Posterior vena cava (tissue), 2 donors: ENCODE data around the gene CDH12. TPM values are rescaled to one million over a fixed set of nuclear protein-coding genes. Genes with fewer than 3 reads are reported as not detected.
"Not testable (repeated sequence)": the region's sequence is repeated elsewhere in the genome, so short reads cannot be mapped to it uniquely, and the experiment has no call there.

Experiments used
- DNase-seq: peaks from one replicate; pipeline ENCODE4 v3.0.0-alpha.2; 2020; ENCODE audit warnings: low spot score
- intact Hi-C, 2 donors: fragments of 100-400 bp; cut with DNase I; formaldehyde crosslinking; loops; one replicate each; pipeline versions ENCODE4 v1.14.1 to v1.14.2; 2022 to 2023
- total RNA-seq, 2 donors: library from RNA; stranded (reverse); fragmentation: NEBNext Ultra II Directional; extraction: Animal tissue kit (Norgen Biotek cat#: 25700); gene quantifications; one replicate each; pipeline ENCODE4 v1.2.1, GENCODE V29; 2021
- donor health status: DM: yes; HTN: yes; CAD: no.
- donor health status: DM: yes; HTN: yes; CAD: no.

The CDH12 gene
- total RNA-seq, 2 donors from 2014 or later: not detected

DNA sequence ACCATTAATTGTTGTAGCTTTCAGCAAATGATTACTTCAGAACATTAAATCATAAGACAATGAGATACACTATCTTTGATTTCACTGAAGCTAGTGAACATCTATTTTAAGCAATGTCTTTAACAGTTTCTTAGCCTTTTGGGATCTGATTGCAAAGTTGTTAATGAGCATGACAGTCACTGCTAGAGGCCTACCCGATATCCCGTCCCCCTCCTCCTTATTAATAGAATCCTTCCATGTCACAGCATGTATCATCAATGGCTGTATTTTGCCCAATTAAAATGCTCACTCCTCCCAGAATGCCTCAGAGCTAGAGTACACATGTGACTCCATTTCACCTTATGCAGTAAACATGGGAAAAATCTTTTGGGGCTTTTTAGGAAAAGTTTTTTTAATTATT lies 852.0 kb downstream of the CDH12 start:
- DNase-seq, intact Hi-C loops: not testable (repeated sequence)

DNA sequence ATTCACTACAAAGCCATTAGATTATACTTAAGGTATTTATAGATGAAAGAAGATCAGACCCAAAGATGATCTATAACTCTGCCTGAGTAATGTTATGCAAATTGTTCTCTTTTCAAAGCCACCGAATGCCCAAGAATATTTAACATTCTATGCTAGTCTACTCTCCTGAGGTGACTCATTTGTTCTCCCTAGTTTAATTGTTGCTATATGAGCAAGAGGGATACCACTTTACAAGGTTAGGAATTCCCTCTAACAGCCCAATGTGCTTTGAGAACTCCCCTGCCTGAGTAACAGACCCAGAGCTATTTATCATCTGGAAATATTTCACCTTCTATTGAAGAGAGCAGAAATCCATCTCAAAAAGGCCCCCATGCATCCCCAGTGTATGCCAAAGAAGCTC lies 867.3 kb downstream of the CDH12 start:
- intact Hi-C loops, DNase-seq: not testable (repeated sequence)

DNA sequence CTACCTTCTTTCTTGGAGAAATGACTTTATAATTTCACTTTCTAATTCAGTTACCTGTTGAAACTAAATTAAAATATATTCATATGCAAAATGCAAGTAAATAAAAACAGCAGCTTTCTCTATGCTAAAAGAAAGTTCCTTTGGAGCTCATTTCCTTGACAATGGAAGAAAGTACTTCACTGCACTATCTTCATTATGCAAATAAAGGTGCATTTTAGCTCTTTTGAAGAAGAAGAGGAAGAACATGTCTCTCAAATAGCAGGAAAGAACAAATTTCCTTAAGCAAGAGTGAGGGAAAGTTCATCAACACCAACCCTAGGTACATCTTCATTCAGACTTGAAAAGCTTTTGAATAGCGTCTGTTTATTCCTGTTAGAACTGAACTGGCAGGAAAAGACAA lies 901.6 kb downstream of the CDH12 start:
- intact Hi-C loops, DNase-seq: not testable (repeated sequence)

DNA sequence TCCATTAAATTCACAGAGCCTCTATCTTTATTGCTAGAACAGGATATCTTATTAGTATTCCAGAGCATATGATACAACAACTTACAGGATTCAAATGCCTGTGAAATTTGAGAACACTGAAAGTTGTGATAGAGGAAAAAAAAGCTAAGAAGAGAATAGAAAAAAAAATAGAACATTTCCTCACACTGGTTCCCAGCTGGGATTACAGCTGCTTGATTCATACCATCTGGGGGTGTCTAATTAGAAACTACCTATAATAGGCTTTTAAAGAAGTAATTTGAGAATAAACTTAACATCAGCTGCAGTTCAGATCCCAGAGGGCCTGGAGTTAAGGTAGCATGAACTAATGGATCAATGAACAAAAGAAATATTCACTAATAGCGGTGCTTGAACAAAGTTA lies 922.0 kb downstream of the CDH12 start:
- intact Hi-C loops: no loop called here
- no peak for DNase-seq

DNA sequence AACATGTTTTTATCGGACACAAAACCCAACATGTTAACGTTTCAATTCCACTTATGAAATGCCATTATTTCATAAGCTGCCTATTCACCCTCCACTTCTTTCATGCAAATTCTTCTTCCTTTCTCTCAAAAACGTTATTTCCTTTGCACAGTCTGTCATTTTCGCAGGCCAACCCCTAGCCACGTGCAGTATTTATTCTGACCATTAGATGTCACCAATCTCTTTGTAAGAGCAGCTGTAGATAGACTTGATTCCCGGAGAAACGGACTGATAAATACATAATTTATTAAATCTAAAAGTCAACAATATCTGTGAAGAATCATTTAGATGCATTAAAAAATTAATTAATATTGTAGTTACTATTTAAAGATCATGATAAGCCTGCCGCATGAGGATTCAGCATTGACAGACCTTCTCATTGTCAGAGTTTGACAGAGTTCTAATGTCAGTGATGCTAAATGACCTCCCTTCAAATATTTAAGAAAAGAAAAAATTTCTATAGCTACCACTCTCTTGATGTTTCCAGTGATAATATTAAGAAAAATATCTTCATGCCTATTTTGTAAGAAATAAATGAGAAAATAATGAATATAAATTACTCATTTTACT lies 933.6 kb downstream of the CDH12 start:
- intact Hi-C loops: no loop called here
- no peak for DNase-seq

DNA sequence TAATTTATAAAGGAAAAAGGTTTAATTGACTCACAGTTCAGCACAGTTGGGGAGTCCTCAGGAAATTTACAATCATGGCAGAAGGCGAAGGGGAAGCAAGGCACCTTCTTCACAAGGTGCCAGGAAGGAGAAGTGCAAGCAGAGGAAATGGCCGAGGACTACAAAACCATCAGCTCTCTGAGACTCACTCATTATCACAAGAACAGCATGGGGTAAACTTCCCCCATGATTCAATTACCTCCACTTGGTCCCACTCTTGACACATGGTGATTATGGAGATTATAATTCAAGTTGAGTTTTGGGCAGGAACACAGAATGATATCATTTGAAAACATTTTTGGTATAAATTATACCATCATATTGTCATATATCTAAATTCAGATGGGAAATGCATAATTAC lies 934.7 kb downstream of the CDH12 start:
- no peak for DNase-seq
- intact Hi-C loops: no loop called here

DNA sequence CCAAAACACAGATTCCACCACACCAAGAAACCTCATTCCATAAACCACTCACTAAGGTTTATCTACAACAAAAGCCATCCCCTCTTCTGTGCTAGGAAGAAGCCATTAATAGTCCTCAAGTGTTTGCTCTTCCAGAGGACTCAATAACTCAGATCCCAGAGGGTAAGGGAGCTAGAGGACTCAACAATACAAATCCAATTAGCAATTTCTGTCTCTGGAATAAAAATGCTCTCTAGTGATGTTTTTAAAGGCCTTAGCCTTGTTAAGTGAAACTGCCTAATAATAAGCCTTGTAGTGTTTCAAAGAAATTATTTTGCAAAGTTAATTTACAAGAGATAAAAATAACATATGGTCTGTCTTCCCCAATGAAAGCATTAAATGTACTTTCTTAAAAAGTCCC lies 942.4 kb downstream of the CDH12 start:
- intact Hi-C loops: no loop called here
- DNase-seq: no peak

DNA sequence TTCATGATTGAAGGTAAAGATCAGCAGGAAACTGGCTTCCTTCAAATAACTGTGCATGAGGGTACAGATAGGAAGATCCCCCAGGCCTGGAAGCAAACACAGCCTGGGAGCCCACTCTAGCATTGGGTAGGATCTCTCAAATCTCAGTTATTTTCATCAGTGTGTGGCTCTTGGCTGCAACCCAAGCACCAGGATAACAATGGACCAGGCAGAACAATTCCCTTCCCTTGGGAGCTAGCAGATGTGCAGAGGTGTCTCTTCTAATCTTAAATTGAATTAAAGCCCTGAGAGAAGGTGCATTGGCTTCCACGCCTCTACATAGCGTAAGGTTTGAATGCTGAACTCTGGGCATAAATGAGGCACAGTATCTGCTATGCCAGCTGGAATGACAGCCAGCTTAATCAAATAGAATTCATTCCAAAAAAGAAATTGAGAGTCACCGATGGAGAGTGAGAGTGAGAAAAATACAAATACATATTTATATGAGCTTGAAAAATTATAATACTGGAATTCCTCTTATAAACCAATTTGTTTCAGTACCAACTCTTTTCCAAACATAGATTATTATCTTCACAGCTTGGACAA lies 957.3 kb downstream of the CDH12 start:
- intact Hi-C loops: no loop called here
- no peak for DNase-seq

DNA sequence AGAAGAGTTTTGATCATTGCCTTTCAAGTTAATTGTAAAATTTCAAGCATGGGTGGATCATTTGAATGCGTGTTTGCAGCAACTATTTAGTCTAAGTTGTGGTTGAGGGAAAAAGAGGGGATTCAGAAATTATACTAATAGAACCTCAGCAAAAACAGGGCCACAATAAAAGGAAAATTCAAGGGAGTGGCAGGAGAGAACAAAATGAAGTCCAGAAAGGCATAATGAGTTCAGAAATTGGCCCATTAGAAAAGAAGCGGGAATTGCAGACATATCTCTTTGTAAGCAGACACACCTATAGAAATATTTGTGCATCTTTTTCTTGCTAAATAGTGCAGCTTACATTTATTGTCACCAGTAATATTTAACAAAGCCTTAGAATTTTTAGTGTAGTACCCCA lies 960.0 kb downstream of the CDH12 start:
- intact Hi-C loops: no loop called here
- no peak for DNase-seq

DNA sequence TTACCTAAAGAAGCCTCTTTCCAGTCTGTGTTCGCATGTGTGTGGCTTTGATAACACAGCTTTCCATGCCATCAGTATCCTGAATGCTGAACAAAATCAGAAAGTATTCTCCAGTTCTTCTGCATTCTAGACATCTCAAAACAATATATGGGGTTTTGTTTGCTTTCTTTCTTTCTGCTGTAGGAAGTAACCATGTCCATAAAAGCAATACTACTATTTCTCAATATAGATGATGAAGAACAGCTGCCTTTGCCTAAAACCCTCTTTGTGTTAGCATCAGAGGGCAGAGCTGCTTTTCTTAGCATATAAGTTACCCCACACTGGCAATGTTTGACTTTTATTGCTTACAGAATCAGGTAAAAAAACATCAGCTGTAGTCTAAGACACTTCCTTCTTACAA lies 963.6 kb downstream of the CDH12 start:
- DNase-seq: no peak
- intact Hi-C loops: no loop called here

DNA sequence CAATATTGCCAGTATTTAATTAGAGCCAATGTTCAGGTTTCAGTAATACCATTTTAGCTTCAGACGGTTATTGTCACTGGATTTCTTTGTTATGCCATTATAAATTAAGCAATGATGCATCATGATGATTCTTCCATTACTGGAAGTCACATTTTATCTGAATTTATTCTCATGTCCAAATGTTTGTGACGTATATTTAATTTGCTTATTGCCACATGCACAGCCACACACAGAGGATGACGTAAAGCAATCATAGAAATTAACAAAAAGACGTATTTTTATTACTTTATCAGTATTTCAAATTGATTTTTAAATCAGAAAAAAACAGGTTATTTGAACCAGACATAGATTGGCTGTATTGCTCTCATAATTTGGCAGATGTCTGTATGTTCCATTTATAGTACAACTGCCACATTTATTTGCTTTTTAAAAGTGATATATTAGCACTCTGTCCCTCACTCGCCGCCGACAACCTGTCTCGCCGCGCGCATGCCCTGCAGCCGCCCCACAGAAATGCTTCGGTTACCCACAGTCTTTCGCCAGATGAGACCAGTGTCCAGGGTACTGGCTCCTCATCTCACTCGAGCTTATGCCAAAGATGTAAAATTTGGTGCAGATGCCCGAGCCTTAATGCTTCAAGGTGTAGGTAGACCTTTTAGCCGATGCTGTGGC lies 970.9 kb downstream of the CDH12 start:
- no peak for DNase-seq
- intact Hi-C loops: no loop called here

DNA sequence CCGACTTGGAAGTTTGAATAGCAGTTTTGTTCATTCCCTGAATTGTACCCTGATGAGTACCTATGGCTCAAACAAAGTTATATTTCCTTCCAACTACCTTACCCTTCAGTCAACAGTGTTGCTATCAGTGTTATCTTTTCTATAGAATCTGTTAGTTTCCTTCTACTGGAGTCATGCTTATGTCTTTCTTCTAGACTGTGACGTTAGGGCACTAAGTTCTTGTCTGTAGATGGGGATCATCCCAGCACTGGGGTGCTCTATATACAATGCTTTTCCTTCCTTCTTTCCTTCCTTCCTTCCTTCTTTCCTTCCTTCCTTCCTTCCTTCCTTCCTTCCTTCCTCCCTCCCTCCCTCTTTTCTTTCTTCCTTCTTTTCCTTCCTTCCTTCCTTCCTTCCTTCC lies 973.0 kb downstream of the CDH12 start:
- intact Hi-C loops: no loop called here
- no peak for DNase-seq

DNA sequence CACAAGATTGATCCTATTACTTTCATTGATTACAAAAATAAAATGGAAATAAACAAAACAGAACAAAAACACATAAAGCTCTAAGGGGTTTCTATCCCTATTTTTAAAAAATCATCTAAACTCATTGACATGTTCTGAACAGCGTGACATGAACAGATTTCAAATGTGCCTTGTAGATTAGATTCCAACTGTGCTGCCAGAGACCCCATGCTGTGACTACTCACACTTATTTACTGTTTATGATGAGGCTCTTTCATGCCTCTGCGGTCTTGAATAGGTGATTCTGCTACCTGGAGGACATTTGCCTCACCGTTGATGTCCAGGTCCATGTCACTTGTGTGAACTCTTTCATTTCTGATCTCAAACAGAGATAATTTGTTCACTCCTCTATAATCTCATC lies 990.2 kb downstream of the CDH12 start:
- no peak for DNase-seq
- intact Hi-C loops: no loop called here

DNA sequence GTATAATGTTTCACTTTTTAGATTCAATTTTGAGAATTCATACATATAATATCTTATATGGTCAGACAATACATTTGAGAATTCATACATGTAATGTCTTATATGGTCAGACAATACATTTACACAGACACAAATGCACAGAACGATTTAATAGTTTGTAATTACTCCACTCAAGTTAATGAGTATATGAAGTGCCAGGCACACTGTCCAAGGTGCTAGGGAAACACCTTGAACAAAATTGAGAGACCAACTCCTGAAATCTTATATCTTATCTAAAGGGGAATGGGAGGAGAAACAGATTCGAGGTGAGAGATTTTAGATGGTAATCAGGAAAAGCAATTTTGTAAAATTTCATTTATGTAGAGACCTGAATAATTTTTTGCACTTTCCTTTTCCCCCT lies 994.7 kb downstream of the CDH12 start:
- intact Hi-C loops: no loop called here
- DNase-seq: no peak

DNA sequence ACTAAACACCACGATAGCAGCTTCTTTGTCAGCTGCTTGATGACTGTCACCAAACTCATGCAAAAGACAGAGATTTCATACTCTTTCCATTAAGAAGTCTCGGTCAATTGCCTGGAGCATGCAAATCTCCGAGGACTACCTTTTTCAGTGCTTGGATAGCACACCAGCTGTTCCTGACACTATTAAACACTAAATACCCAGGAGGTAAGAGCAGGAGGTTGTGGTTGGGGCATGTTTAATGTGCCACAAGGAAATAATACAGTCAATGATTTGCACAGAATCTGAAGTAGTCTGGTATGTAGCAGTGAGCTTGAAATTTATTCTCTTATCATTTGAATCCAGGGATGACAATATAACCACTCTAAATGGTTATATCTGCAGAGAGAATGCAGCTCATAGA lies 996.2 kb downstream of the CDH12 start:
- no peak for DNase-seq
- intact Hi-C loops: no loop called here

DNA sequence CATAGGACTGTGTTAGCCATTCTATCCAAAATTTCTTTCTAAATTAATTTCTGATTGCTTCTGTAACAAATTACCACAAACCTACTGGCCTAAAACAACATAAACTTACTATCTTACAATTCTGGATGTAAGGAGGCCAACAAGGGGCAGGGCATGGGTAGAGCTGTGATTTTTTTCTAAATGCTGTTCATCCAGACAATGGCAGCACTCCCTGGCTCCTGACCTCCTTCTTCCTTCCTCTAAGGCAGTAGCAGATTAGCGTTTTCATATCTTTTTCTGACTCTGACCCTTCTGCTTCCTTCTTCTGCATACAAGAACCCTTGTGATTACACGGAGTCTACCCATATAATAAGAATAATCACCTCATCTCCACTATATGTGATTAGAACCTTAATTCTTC lies 1005.8 kb downstream of the CDH12 start:
- intact Hi-C loops: no loop called here
- no peak for DNase-seq

DNA sequence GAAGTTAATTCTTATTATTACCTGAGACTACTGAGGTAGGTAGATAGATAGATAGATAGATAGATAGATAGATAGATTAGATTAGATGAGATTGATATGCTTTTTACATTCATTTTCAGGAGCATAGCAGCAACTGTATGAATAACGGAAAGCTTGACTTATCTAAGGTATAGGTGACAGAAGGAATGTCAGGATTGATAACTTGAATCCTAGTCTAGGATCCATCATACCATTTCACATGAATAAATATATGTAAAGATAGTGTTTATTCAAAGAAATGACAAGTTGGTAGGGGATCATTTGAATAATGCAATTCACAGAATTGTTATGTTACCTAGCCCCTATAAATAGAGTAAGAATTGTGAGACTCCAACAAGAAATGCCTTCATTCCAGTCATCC lies 1008.2 kb downstream of the CDH12 start:
- intact Hi-C loops: no loop called here
- DNase-seq: no peak

DNA sequence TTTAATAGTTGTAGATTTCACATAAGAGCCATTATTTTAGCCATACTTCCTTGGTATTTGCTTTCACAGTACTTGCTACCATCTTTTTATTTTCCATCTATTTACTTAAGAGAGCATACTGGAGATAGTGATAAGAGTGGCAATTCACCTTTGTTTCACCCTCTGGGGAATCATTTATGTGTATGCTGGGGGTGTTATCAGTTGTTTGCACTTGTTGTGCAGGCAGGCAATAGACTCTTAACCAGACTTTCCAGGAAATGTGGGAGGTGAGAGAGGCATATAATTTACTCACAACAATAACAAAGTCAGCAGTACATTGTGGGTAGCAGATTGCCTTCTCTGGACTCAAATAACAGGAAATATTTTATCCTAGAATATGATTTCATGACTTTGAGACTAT lies 1018.3 kb downstream of the CDH12 start:
- DNase-seq: no peak
- intact Hi-C loops: no loop called here

DNA sequence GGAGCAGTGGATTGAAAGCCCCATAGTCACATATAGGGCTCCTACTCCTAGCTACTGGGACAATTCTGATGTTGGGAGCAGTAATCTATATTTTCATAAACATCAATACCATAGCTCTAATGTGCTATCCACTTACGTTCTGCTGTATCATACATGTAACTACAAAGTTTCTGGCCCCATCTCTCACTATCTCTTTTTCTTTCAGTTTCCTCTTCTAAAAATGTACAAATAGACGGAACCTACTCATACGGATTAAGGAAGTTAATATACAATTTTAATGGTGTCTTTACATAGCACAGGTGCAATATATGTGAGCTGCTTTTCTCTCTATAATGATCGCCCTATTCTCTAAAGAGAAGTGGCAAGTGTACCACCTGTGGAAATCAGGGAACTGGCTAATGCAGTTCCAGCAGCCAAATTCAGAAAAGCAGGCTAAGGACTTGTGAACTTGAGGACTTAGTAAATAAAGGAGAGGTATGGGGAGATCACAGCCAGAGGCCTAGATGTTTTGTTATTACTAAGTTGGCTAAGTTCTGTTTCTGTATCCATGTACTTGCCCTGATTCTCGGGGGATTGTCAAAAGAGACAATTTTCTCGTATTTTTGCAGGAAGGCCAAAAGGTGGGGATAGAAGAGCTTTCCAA lies 1021.9 kb downstream of the CDH12 start:
- intact Hi-C loops: no loop called here
- no peak for DNase-seq

DNA sequence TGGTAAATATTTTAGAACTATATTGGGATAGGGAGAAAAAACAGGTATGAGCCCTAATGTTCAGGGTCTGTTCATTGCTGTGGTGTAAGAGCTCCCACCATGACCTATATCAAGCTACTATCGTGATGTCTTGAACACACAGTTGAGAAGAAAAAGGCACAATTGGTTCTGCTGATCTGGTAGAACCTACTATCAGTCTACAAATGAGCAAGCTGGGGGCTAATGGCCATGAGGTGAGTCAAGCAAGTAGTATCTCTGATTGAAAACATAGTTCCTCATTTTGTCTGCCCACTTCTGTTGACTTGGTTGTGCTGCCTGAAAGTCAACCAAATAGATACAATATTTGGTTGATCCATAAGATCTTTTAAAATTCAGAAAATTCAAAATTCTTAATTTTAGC lies 1026.3 kb downstream of the CDH12 start:
- intact Hi-C loops: no loop called here
- no peak for DNase-seq

DNA sequence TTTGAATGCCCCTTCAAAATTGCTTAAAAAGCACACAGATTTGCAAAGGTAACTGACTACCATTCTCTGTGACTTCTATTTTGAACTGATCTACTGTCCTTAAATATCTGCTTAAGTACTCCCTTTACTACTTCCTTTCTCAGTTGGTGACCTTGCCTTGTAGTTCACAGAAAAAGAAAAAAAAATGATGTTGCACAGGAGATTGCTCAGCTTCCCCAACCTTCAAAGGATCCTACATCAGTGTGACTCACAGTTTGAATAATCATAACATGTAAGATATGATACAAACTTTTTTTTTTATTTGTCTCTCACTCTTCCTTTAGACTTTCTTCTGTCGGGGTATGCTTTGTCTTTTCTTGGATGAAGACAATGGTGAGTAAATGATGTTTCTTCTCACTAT lies 1029.6 kb downstream of the CDH12 start:
- no peak for DNase-seq
- intact Hi-C loops: no loop called here
